Body of pancreas (tissue), 4 donors: ENCODE results near the gene HTR2A. TPM values are rescaled to one million over a fixed set of nuclear protein-coding genes. Genes with fewer than 3 reads are reported as not detected.

Source experiments
- ATAC-seq: fragments of 150-250 bp; one replicate; pipeline ENCODE4 v1.9.1; 2016
- DNase-seq, 4 donors: peaks; one replicate each; pipeline ENCODE4 v3.0.0-alpha.2; 2019
- H3K27ac ChIP-seq, 4 donors: fragments of 200-600 bp; sonication (generic); 1 replicate in 3 of 4; 2 replicates in 1 of 4; pipeline versions ENCODE4 v1.5.1 to v1.6.1; 2016 to 2019; ENCODE audit warnings: mild to moderate bottlenecking in 1 of 4, mixed read lengths in 1 of 4, moderate library complexity in 1 of 4
- H3K27me3 ChIP-seq, 2 donors: fragments of 200-600 bp; sonication (generic); one replicate each; pipeline ENCODE4 v1.6.0; 2016; ENCODE audit warnings: mild to moderate bottlenecking in 1 of 2
- H3K36me3 ChIP-seq, 2 donors: fragments of 200-600 bp; sonication (generic); replicated peaks in 1 of 2; 2 replicates each; pipeline ENCODE4 v1.5.1; 2016; ENCODE audit warnings: low read depth in 2 of 2; ENCODE audit not compliant: insufficient read depth in 1 of 2
- H3K4me1 ChIP-seq: fragments of 200-600 bp; sonication (generic); one replicate; pipeline ENCODE4 v1.6.0; 2016
- H3K4me3 ChIP-seq, 2 donors: fragments of 200-600 bp; sonication (generic); 1 replicate in 1 of 2; 2 replicates in 1 of 2; pipeline ENCODE4 v1.5.1; 2016 to 2019
- H3K9me3 ChIP-seq, 3 donors: fragments of 200-600 bp; sonication (generic); 1 replicate in 2 of 3; 2 replicates in 1 of 3; pipeline ENCODE4 v1.5.1; 2016
- POLR2A ChIP-seq, 3 donors: fragments of 450-650 bp; IDR thresholded peaks; one replicate each; pipeline ENCODE4 v1.6.1; 2016; ENCODE audit warnings: antibody characterized with exemption in 3 of 3, mild to moderate bottlenecking in 2 of 3
- WGBS, 2 donors: methylation state at CpG; one replicate each; pipeline ENCODE4 v1.1.5; 2017; 5-methylcytosine and 5-hydroxymethylcytosine counted together
- intact Hi-C: fragments of 100-400 bp; cut with DNase I; formaldehyde crosslinking; loops from one replicate; pipeline ENCODE4 v1.15.1; 2023
- total RNA-seq, 2 donors: library from RNA; depleted of rRNA; stranded (reverse); fragments of >200 nt; gene quantifications; one replicate each; pipeline ENCODE4 v1.1.0, GENCODE V29; 2016
- TF ChIP-seq, protein P1 (sequence below), 7 experiments: fragments of 450-650 bp in 4 of 7; fragments of 200-600 bp in 3 of 7; sonication (generic) in 3 of 7; IDR thresholded peaks; one replicate each; pipeline ENCODE4 v1.5.1; 2016 to 2019; ENCODE audit warnings: antibody characterized with exemption in 7 of 7

The HTR2A gene
- total RNA-seq, 2 donors from 2014 or later, result 0.26 TPM; not detected in 1

GRCh38 chr13:46895381-46895780, 1.5 kb downstream of the HTR2A start:
- intact Hi-C loops, result no loop called here
- 59% methylated on average over 8 of the region's 8 CpGs for WGBS, 2 donors
- H3K9me3 ChIP-seq, result no peaks in the 10 kb centered on the region
- H3K4me1 ChIP-seq, result peaks cover 20% of the 10 kb centered on the region
- TF ChIP-seq, protein P1, sequence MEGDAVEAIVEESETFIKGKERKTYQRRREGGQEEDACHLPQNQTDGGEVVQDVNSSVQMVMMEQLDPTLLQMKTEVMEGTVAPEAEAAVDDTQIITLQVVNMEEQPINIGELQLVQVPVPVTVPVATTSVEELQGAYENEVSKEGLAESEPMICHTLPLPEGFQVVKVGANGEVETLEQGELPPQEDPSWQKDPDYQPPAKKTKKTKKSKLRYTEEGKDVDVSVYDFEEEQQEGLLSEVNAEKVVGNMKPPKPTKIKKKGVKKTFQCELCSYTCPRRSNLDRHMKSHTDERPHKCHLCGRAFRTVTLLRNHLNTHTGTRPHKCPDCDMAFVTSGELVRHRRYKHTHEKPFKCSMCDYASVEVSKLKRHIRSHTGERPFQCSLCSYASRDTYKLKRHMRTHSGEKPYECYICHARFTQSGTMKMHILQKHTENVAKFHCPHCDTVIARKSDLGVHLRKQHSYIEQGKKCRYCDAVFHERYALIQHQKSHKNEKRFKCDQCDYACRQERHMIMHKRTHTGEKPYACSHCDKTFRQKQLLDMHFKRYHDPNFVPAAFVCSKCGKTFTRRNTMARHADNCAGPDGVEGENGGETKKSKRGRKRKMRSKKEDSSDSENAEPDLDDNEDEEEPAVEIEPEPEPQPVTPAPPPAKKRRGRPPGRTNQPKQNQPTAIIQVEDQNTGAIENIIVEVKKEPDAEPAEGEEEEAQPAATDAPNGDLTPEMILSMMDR (IDR thresholded peaks at IDR 0.05), result no peak
- no peak for TF ChIP-seq POLR2A (IDR thresholded peaks at IDR 0.05)
- H3K4me3 ChIP-seq, result no peak overlapping the region
- H3K27ac ChIP-seq, result no peak overlapping the region
- no peak for ATAC-seq
- H3K36me3 ChIP-seq, result no peaks in the 10 kb centered on the region
- no peaks in the 10 kb centered on the region for H3K27me3 ChIP-seq
- no peak for DNase-seq

DNA sequence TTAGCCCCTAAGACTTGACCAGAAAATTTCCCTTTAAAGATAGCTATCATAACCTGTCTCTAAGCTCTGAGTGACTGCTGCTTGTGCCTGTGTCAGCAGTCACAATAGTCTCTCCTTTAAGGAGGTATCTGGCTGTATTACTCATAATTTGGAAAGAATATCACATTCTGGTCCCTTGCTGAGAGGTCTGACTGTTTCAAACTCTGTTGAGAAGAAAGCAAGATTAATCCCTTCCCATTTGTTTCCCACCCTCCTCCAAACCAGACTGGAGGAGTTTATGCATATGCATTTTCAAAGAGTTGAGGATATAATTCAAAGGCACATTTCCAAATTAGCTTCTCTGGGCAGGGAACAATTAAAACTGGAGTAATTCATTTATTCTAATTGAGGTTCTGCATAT, 2.3 kb downstream of the HTR2A start:
- Histone ChIP-seq H3K9me3 (no peaks in the 10 kb centered on the region), H3K27ac (no peak overlapping the region), H3K27me3 (no peaks in the 10 kb centered on the region), H3K4me1 (peaks cover 20% of the 10 kb centered on the region), H3K4me3 (peak overlapping the region in 1 of 2 donors; percentile 34), H3K36me3 (no peaks in the 10 kb centered on the region)
- TF ChIP-seq, protein P1 (IDR thresholded peaks at IDR 0.05), result no peak
- TF ChIP-seq POLR2A (IDR thresholded peaks at IDR 0.05), result no peak
- intact Hi-C loops, result no loop called here
- DNase-seq (no peak), ATAC-seq (no peak)

DNA sequence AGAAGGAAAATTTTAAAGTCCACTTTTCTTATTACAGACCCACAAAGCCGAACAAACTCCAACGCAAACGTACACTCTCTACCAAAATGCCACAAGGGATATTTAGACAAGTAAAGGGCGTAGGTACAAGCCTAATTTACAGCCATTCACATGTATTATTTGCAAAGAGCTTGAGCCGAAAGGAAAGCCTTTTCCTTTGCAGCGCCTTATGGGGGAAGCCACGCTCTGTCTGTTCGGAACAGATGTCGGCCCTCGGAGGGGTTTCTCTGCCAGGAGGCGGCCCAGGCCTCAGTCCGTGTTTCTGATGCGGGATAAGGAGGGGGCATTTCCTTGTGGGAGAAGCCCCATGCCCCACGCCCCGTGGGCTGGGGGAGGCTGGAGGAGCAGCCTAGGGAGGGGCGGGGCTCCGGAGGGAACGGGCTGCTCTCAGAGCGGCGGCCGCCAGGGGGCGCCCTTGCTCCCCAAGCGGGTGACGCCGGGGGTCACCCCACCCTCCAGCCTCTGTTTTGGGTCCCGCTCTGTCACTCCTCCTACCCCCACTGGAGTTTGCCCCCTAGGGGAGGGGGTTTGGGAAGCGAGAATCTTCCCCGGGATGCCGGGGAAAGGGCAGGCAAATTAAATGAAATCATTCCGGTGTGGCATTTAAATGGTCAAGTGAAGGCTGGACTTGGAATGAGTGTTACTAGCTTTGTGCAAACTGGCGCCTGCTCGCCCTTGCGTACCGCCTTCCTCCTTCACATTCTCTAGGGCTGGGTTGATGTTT, 2.9 kb downstream of the HTR2A start:
- ATAC-seq (peak; percentile 88), DNase-seq (peak; percentile 55 to 75 (median 63))
- Histone ChIP-seq H3K4me3 (peak overlapping the region; percentile 13 to 34), H3K9me3 (no peaks in the 10 kb centered on the region), H3K36me3 (no peaks in the 10 kb centered on the region), H3K4me1 (peaks cover 20% of the 10 kb centered on the region), H3K27ac (no peak overlapping the region), H3K27me3 (no peaks in the 10 kb centered on the region)
- intact Hi-C loops, result no loop called here
- WGBS, 2 donors, result 2% methylated on average over 20 to 32 of the region's 34 CpGs
- TF ChIP-seq, protein P1 (IDR thresholded peaks at IDR 0.05), result peak; percentile 63 to 97 (median 81)
- TF ChIP-seq POLR2A (IDR thresholded peaks at IDR 0.05), result no peak

GRCh38 chr13:46893221-46893740, 3.6 kb downstream of the HTR2A start:
- TF ChIP-seq, protein P1 (IDR thresholded peaks at IDR 0.05), result no peak
- TF ChIP-seq POLR2A (IDR thresholded peaks at IDR 0.05), result no peak
- no peaks in the 10 kb centered on the region for H3K9me3 ChIP-seq
- H3K27me3 ChIP-seq, result no peaks in the 10 kb centered on the region
- H3K4me3 ChIP-seq, result no peak overlapping the region
- ATAC-seq, result no peak
- no peak overlapping the region for H3K27ac ChIP-seq
- peaks cover 20% of the 10 kb centered on the region for H3K4me1 ChIP-seq
- 34% methylated on average over 4 of the region's 4 CpGs for WGBS, 2 donors
- no peak for DNase-seq
- intact Hi-C loops, result no loop called here
- H3K36me3 ChIP-seq, result no peaks in the 10 kb centered on the region

DNA sequence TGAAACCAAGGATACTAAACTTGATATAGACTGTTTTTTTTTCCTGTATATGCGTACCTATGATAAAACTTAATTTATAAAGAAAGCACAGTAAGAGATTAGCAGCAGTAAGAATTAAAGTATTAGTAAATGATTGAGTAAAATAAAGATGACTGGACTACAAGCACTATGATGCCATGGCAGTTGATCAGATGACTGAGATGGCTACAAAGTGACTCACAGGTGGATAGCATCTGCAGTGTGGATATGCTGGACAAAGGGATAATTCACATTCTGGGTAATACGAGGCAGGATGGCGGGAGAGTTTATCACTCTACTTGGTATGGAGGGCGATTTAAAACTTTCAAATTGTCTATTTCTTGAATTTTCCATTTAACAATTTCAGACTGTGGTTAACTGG, 11.8 kb downstream of the HTR2A start:
- ATAC-seq, result no peak
- WGBS, 2 donors, result 65 to 68% methylated on average over 4 of the region's 4 CpGs
- no peak for DNase-seq
- Histone ChIP-seq H3K36me3 (no peaks in the 10 kb centered on the region), H3K27me3 (no peaks in the 10 kb centered on the region), H3K4me3 (no peak overlapping the region), H3K4me1 (no peaks in the 10 kb centered on the region), H3K27ac (no peak overlapping the region), H3K9me3 (no peaks in the 10 kb centered on the region)
- TF ChIP-seq, protein P1 (IDR thresholded peaks at IDR 0.05), result no peak
- TF ChIP-seq POLR2A (IDR thresholded peaks at IDR 0.05), result no peak
- intact Hi-C loops, result no loop called here
